GM23248 (cell line): Measurements from ENCODE around the gene SIGLEC5.

Source experiments
- EZH2 ChIP-seq: fragments of 200-600 bp; sonication (generic); IDR thresholded peaks from 2 replicates; pipeline ENCODE4 v1.6.1; 2018; ENCODE audit warnings: antibody characterized with exemption, mild to moderate bottlenecking; ENCODE audit not compliant: insufficient read depth, poor library complexity, severe bottlenecking
- EZH2phosphoT487 ChIP-seq: fragments of 200-600 bp; sonication (generic); IDR thresholded peaks from 2 replicates; pipeline ENCODE4 v1.6.1; 2018; ENCODE audit warnings: antibody characterized with exemption, moderate library complexity, mild to moderate bottlenecking, low read depth; ENCODE audit not compliant: insufficient read depth

DNA sequence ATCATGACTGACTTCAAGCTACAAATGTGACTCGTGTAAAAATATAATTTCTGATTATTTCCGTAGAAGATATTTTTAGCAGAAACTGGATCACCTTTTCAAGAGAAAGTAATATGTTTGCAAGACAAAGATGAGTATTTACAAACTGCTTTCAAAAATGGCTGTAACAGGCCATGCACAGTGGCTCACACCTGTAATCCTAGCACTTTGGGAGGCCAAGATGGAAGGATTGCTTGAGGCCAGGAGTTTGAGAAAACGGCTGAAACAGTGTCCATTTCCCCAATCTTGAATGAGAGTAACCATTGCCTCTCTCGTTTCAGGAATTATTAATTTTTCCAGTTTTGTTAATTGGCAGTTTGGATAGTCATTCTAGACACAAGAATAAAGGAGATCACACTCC, 62.6 kb downstream of the SIGLEC5 start:
- TF ChIP-seq EZH2 (no peak), EZH2phosphoT487 (no peak)
